Mucosa of descending colon (tissue), 3 donors: ENCODE data around the gene TMOD1. TPM values are rescaled to one million over a fixed set of nuclear protein-coding genes. Genes with fewer than 3 reads are reported as not detected.

Experiments
- ATAC-seq: fragments of 200-7000 bp; cut with Tn5 transposase; one replicate; pipeline ENCODE4 v1.9.1; 2020; ENCODE audit warnings: mild to moderate bottlenecking, moderate library complexity
- DNase-seq, 3 donors: peaks; one replicate each; pipeline ENCODE4 v3.0.0-alpha.2; 2020
- H3K36me3 ChIP-seq: fragments of 200-600 bp; one replicate; pipeline ENCODE4 v1.8.0; 2021; ENCODE audit warnings: low read depth, mild to moderate bottlenecking
- H3K4me1 ChIP-seq: fragments of 200-600 bp; one replicate; pipeline ENCODE4 v1.8.0; 2021; ENCODE audit warnings: low read depth, mild to moderate bottlenecking
- H3K4me3 ChIP-seq: fragments of 200-600 bp; one replicate; pipeline ENCODE4 v1.8.0; 2021; ENCODE audit warnings: mild to moderate bottlenecking
- H3K9me3 ChIP-seq: fragments of 200-600 bp; one replicate; pipeline ENCODE4 v1.8.0; 2021; ENCODE audit warnings: mild to moderate bottlenecking
- CTCF ChIP-seq: fragments of 200-600 bp; IDR thresholded peaks from one replicate; pipeline ENCODE4 v1.8.0; 2022; ENCODE audit warnings: antibody characterized with exemption, mild to moderate bottlenecking
- intact Hi-C, 2 donors: fragments of 100-400 bp; cut with DNase I in 1 of 2; cut with micrococcal nuclease in 1 of 2; formaldehyde crosslinking; loops; one replicate each; pipeline versions ENCODE4 v1.11.0 to v1.11.1; 2022; cut with DNase I, micrococcal nuclease
- total RNA-seq, 3 donors: library from RNA; stranded (reverse); fragmentation: NEBNext Ultra II Directional in 2 of 3; extraction: Animal tissue kit (Norgen Biotek cat#: 25700) in 2 of 3; gene quantifications; one replicate each; pipeline versions ENCODE4 v1.2.1 to v1.2.4, GENCODE V29; 2021 to 2023
- donor health status: DM: no; HTN: no; CAD: no; lungs with moderate emphysema.
- donor health status: DM: no; HTN: no; CAD: no.
- donor health status: DM: no; HTN: yes; CAD: no.

Gene TMOD1
- total RNA-seq, 3 donors from 2014 or later: 2.6 to 36.0 (median 3.9) TPM

- intact Hi-C loops: no loop called here
Measured at GRCh38 chr9:97508852-97509251, 7.4 kb downstream of the TMOD1 start.

GRCh38 chr9:97510797-97511654, 9.6 kb downstream of the TMOD1 start:
- H3K9me3 ChIP-seq: no peaks in the 10 kb centered on the region
- H3K36me3 ChIP-seq: no peaks in the 10 kb centered on the region
- ATAC-seq (peak; percentile 47), DNase-seq (peak in 1 of 3 donors; percentile 27)
- intact Hi-C loops: no loop called here
- no peaks in the 10 kb centered on the region for H3K4me1 ChIP-seq
- H3K4me3 ChIP-seq: no peak overlapping the region
- TF ChIP-seq CTCF: no peak

More at GRCh38 chr9:97508852-97509251, 7.4 kb downstream of the TMOD1 start:
- DNase-seq: no peak
- Histone ChIP-seq H3K36me3 (no peaks in the 10 kb centered on the region), H3K4me3 (no peak overlapping the region), H3K4me1 (no peaks in the 10 kb centered on the region), H3K9me3 (no peaks in the 10 kb centered on the region)
- no peak for ATAC-seq
- TF ChIP-seq CTCF: no peak

GRCh38 chr9:97511655-97512427, 10.4 kb downstream of the TMOD1 start:
- H3K4me3 ChIP-seq: no peak overlapping the region
- H3K36me3 ChIP-seq: no peaks in the 10 kb centered on the region
- no peaks in the 10 kb centered on the region for H3K4me1 ChIP-seq
- intact Hi-C loops: no loop called here
- ATAC-seq (peak; percentile 69), DNase-seq (no peak)
- TF ChIP-seq CTCF: no peak
- H3K9me3 ChIP-seq: no peaks in the 10 kb centered on the region

- intact Hi-C loops: no loop called here
- H3K4me1 ChIP-seq: no peaks in the 10 kb centered on the region
- no peaks in the 10 kb centered on the region for H3K36me3 ChIP-seq
- ATAC-seq (no peak), DNase-seq (no peak)
- no peak for TF ChIP-seq CTCF
- H3K9me3 ChIP-seq: no peaks in the 10 kb centered on the region
- H3K4me3 ChIP-seq: no peak overlapping the region
Measured at GRCh38 chr9:97512966-97513560, 11.6 kb downstream of the TMOD1 start.

GRCh38 chr9:97514531-97514930, 13.1 kb downstream of the TMOD1 start:
- no peak for ATAC-seq

More at GRCh38 chr9:97514531-97514930, 13.1 kb downstream of the TMOD1 start:
- Histone ChIP-seq H3K4me1 (no peaks in the 10 kb centered on the region), H3K36me3 (no peaks in the 10 kb centered on the region), H3K9me3 (no peaks in the 10 kb centered on the region), H3K4me3 (no peak overlapping the region)
- TF ChIP-seq CTCF: no peak
- no peak for DNase-seq
- intact Hi-C loops: no loop called here
